Mucosa of rectum (tissue), 2 donors: ENCODE measurements around the gene PROCA1.
"Not testable (repeated sequence)": the region's sequence is repeated elsewhere in the genome, so short reads cannot be mapped to it uniquely, and the experiment has no call there.

Source experiments
- H3K27ac ChIP-seq, 2 donors: one replicate each; pipeline ENCODE4 v1.7.0; 2013; ENCODE audit warnings: inconsistent platforms in 2 of 2, low read depth in 2 of 2, low read length in 2 of 2
- H3K27me3 ChIP-seq, 2 donors: one replicate each; pipeline ENCODE4 v1.7.0; 2013; ENCODE audit warnings: low read length in 2 of 2; ENCODE audit not compliant: control insufficient read depth in 2 of 2, insufficient read depth in 2 of 2
- H3K36me3 ChIP-seq, 2 donors: one replicate each; pipeline ENCODE4 v1.7.0; 2013; ENCODE audit warnings: low read length in 2 of 2; ENCODE audit not compliant: control insufficient read depth in 2 of 2, insufficient read depth in 2 of 2
- H3K4me1 ChIP-seq, 2 donors: one replicate each; pipeline ENCODE4 v1.7.0; 2013; ENCODE audit warnings: low read length in 2 of 2, mild to moderate bottlenecking in 1 of 2; ENCODE audit not compliant: control insufficient read depth in 2 of 2, insufficient read depth in 2 of 2
- H3K4me3 ChIP-seq, 2 donors: one replicate each; pipeline ENCODE4 v1.7.0; 2013; ENCODE audit warnings: low read length in 2 of 2
- H3K9ac ChIP-seq, 2 donors: one replicate each; pipeline ENCODE4 v1.7.0; 2013; ENCODE audit warnings: low read length in 2 of 2, low read depth in 1 of 2, mild to moderate bottlenecking in 1 of 2
- H3K9me3 ChIP-seq, 2 donors: one replicate each; pipeline ENCODE4 v1.7.0; 2013; ENCODE audit warnings: low read length in 2 of 2; ENCODE audit not compliant: control insufficient read depth in 2 of 2
- donor health status: healthy.
- donor health status: Normal muscosa, but diverticular disease.

The PROCA1 gene

DNA sequence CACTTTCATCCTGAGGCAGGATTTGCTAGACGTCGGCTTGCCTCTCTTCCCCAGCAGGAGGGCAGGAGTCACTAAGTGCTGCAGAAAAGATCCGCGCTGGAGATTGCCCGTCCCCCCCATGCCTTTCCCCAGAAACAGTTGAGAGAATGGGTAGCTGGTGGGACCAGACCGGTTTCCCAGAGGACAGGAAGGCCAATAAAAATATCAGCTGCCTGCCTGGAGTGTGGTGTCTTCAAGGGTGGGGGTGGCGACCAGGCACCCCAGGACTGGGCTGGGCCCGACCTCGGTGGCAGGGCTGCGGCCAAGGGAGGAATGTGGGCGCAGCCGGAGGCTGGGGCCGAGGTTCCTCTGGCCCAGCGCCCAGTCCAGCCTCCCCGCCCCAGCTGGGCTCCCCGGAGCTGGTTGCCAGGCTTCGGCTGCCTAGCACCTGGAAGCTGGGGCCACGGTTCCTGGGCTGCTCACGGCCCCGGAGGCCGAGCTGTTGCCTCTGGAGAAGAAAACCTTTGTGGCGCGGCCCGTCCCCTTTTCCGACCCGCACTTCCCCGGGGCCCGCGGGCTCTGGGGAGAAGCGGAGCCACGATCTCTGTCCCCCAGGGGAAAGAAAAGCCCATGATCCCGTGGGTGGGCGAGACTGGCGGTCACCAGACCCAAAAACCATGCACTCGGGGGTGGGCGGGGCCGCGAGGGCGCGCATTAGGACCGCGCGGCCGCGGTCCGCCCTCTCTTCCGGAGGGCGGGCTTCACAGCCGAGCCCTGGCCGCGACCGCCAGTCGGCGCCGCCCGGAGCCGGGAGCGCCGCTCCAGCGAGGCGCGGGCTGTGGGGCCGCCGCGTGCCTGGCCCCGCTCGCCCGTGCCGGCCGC is 31.8 kb upstream of the PROCA1 start, which contains the start of gene TRAF4:
TRAF4 (plus strand) TSS at position 769 of the 861 bp plus-strand sequence. CDS start 102 bp downstream, outside the sequence.
- Histone ChIP-seq H3K9me3 (no peaks in the 10 kb centered on the region), H3K36me3 (peaks cover 11 to 14% of the 10 kb centered on the region in 2 donors), H3K4me3 (peak within 1 kb of the TSS; percentile 76 to 83), H3K27me3 (no peaks in the 10 kb centered on the region), H3K4me1 (peaks cover 62% of the 10 kb centered on the region in 2 donors), H3K27ac (peak within 1 kb of the TSS; percentile 97 to 98), H3K9ac (peak within 1 kb of the TSS; percentile 83 to 94)

DNA sequence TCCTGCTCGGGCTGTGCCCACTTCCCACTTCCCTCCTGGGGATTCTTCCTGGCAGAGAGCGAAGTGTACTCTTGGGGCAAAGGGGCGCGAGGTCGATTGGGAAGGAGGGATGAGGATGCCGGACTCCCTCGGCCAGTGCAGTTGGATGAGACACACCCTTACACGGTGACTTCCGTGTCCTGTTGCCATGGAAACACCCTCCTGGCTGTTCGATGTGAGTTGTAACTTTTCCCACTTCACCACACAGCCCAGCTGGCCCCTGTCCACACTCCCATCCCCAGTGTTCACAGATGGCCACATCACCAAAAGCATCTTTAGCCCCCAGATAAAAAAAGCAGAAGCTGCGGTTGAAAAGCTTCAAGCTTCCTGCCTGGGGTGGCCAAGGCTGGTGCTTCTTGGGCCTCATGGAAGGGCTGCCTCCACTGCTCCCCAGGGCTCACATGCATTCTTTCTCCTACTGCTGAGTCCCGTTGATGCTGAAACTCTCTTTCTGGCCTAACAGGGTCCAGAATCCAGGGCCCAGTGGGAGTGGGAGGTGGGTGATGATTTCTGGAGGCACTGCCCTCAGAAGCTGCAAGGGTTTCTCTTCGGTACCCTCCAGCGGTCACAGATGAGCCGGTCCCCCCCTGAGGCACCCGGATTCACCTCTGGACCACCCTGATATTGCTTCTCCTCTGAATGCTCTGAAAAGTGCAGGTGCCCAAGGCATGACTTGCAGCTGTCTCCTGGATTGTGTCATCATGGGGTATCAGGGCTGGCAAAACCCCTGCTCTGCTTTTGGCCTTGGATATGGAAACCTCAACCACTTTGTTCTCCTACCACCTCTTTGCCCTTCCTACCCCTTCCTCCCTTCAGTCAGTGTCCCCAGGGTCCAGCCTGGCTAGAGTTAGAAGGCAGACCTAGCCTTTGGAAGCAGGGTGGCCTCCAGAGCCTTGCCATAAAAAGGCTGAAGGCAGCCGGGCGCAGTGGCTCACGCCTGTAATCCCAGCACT is 30.0 kb upstream of the PROCA1 start:
- no peaks in the 10 kb centered on the region for H3K27me3 ChIP-seq
- peak overlapping the region in 1 of 2 donors; percentile 32 for H3K27ac ChIP-seq
- no peaks in the 10 kb centered on the region for H3K36me3 ChIP-seq
- H3K4me1 ChIP-seq, result peaks cover 49% of the 10 kb centered on the region in 2 donors
- no peaks in the 10 kb centered on the region for H3K9me3 ChIP-seq
- peak overlapping the region; percentile 9 to 47 for H3K9ac ChIP-seq
- H3K4me3 ChIP-seq, result no peak overlapping the region

DNA sequence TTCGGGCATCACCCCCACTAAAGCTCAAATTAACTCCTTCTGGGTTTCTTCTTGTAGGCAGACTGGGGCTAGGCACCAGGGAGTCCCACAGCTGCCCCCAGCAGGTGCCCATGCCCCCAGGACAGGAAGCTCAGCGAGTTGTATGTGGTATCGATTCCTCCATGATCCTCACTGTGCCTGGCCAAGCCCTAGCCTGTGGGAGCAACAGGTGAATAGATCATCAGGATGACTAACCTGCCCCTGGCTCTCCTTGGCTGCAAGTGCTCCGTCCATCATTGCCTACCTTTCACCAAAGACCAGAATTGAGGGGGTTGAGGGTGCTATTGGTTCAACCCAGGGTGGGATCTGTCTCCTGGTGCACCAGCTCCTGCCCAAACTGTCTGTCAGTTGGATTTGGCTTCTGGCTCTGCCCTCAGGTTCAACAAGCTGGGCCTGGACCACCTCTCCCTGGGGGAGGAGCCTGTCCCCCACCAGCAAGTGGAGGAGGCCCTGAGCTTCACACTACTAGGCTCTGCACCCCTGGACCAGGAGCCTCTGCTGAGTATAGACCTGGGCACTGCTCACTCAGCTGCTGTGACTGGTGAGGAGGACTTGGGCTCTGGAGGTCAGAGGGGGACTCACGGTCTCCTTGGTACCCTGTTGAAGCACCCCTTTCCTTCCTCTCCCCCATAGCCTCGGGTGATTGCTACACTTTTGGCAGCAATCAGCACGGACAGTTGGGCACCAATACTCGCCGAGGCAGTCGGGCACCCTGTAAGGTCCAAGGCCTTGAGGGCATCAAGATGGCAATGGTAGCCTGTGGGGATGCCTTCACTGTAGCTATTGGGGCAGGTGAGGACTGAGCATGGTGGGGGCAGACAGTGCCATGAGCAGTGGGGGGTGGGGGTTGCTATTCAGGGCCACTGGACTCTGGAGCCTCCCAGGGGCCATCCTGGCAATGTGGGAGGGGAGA is 29.0 kb upstream of the PROCA1 start:
- H3K9ac ChIP-seq, result no peak overlapping the region
- H3K4me3 ChIP-seq, result no peak overlapping the region
- no peaks in the 10 kb centered on the region for H3K9me3 ChIP-seq
- H3K27me3 ChIP-seq, result no peaks in the 10 kb centered on the region
- no peaks in the 10 kb centered on the region for H3K36me3 ChIP-seq
- peak overlapping the region in 1 of 2 donors; percentile 23 for H3K27ac ChIP-seq
- H3K4me1 ChIP-seq, result peaks cover 39% of the 10 kb centered on the region in 2 donors

DNA sequence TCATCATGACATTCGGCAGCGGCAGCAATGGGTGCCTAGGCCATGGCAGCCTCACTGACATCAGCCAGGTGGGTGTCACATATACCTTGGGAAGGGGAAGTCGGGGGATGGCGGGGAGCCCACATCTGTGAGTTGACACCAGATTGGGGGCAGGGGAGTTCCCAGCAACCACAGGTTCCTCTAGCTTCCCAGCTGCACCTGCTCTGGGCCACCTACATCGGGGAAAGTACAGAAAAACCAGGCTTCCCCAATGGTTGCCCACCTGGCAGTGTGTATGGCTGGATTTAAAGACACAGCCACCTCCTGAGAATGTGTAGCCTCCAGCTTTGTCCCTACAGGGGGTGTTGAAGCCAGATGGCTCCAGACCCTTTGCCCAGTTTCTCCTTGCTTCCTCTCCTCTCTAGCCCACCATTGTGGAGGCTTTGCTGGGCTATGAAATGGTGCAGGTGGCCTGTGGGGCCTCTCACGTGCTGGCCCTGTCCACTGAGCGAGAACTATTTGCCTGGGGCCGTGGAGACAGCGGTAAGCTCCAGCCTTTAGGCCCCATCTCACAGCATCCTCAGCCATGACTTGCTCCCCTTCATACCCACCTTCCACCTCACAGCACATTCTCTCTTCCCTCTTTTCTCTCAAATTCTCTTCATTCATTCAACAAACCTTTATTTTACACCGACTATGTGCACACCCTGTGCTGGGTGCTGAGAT is 27.1 kb upstream of the PROCA1 start:
- H3K4me3 ChIP-seq, result no peak overlapping the region
- peaks cover 29 to 37% of the 10 kb centered on the region in 2 donors for H3K4me1 ChIP-seq
- no peak overlapping the region for H3K9ac ChIP-seq
- no peaks in the 10 kb centered on the region for H3K36me3 ChIP-seq
- H3K9me3 ChIP-seq, result no peaks in the 10 kb centered on the region
- no peaks in the 10 kb centered on the region for H3K27me3 ChIP-seq
- peak overlapping the region in 1 of 2 donors; percentile 23 for H3K27ac ChIP-seq

DNA sequence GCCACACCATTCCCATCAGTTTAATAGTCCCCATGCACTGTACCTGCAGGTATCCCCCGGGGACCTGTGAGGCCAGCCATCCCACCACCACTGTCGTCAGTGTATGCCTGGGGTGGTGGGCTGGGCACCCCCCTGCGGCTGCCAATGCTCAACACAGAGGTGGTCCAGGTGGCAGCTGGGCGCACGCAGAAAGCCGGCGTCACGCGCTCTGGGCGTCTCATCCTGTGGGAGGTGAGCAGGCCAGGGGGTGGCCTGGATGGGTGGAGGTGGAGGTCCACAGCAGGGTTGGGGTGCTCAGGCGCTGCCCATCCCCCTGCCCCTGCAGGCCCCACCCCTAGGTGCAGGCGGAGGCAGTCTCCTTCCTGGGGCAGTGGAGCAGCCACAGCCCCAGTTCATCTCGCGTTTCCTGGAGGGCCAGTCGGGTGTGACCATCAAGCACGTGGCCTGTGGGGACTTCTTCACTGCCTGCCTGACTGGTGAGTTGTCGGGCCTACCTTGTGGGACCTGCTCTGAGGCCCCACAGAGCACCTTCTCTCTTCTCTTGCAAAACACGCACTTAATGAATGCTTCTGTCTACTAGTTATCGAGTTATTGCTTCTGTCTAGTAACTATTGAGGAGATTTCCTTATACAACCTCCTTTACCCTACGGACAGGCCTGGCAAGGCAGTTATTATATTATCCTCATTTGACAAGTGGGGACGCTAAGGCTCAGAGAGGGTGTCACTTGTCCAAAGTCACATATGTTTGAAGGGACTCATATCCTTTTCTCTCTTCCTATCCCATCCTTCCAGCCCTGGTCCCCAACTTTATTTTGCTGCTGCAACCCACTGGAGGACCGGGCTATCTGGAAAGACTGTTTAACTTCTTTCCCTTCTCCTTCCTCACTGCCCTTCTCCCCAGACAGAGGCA is 26.3 kb upstream of the PROCA1 start:
- Histone ChIP-seq H3K27ac (no peak overlapping the region), H3K4me1 (peaks cover 25 to 32% of the 10 kb centered on the region in 2 donors), H3K36me3 (no peaks in the 10 kb centered on the region), H3K4me3 (no peak overlapping the region), H3K27me3 (no peaks in the 10 kb centered on the region), H3K9ac (no peak overlapping the region), H3K9me3 (no peaks in the 10 kb centered on the region)

DNA sequence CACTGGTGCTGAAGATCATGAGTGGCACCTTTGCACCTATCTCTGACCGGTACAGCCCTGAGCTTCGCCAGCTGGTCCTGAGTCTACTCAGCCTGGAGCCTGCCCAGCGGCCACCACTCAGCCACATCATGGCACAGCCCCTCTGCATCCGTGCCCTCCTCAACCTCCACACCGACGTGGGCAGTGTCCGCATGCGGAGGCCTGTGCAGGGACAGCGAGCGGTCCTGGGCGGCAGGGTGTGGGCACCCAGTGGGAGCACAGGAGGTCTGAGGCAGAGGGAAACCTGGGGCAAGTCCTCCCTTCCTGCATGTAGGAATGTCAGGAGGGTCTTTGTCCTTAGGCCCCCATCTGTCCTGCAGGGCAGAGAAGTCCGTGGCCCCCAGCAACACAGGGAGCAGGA is 25.6 kb upstream of the PROCA1 start:
- no peaks in the 10 kb centered on the region for H3K36me3 ChIP-seq
- H3K4me1 ChIP-seq, result peaks cover 19 to 24% of the 10 kb centered on the region in 2 donors
- H3K27ac ChIP-seq, result no peak overlapping the region
- no peaks in the 10 kb centered on the region for H3K27me3 ChIP-seq
- H3K4me3 ChIP-seq, result no peak overlapping the region
- no peaks in the 10 kb centered on the region for H3K9me3 ChIP-seq
- no peak overlapping the region for H3K9ac ChIP-seq

DNA sequence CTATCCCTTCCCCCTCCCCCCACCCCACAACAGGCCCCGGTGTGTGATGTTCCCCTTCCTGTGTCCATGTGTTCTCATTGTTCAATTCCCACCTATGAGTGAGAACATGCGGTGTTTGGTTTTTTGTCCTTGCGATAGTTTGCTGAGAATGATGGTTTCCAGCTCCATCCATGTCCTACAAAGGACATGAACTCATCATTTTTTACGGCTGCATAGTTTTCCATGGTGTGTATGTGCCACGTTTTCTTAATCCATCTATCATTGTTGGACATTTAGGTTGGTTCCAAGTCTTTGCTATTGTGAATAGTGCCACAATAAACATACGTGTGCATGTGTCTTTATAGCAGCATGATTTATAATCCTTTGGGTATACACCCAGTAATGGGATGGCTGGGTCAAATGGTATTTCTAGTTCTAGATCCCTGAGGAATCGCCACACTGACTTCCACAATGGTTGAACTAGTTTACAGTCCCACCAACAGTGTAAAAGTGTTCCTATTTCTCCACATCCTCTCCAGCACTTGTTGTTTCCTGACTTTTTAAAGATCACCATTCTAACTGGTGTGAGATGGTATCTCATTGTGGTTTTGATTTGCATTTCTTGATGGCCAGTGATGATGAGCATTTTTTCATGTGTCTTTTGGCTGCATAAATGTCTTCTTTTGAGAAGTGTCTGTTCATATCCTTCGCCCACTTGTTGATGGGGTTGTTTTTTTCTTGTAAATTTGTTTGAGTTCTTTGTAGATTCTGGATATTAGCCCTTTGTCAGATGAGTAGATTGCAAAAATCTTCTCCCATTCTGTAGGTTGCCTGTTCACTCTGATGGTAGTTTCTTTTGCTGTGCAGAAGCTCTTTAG is 24.5 kb upstream of the PROCA1 start:
- H3K9ac ChIP-seq, H3K9me3 ChIP-seq, H3K27me3 ChIP-seq, H3K4me3 ChIP-seq, H3K27ac ChIP-seq, H3K36me3 ChIP-seq: not testable (repeated sequence)
- H3K4me1 ChIP-seq, result peaks cover 10 to 16% of the 10 kb centered on the region in 2 donors

GRCh38 chr17:28735242-28735722 is 23.6 kb upstream of the PROCA1 start:
- Histone ChIP-seq H3K27ac (no peak overlapping the region), H3K4me1 (peaks cover 6 to 9% of the 10 kb centered on the region in 2 donors), H3K9me3 (no peaks in the 10 kb centered on the region), H3K9ac (no peak overlapping the region), H3K36me3 (no peaks in the 10 kb centered on the region), H3K4me3 (no peak overlapping the region), H3K27me3 (no peaks in the 10 kb centered on the region)
